Stimulated activated memory B cell treated with anti-CD40 and anti-IgM and Interleukin-4, amounts not matched to agents 10 μg/mL and 1 μg/mL and 100 μg/mL, for 72 hours (primary cell): ENCODE results near the gene IL17RD.

Source experiments
- ATAC-seq: fragments of 150-1000 bp; cut with Tn5 transposase; 2 replicates; pipeline ENCODE4 v1.10.0; 2021
- H3K27ac Mint-ChIP-seq: one replicate; pipeline ENCODE4 v1.8.0; 2022; ENCODE audit warnings: mild to moderate bottlenecking, mixed read lengths
- H3K27me3 Mint-ChIP-seq: one replicate; pipeline ENCODE4 v1.8.0; 2022; ENCODE audit warnings: mixed read lengths
- H3K36me3 Mint-ChIP-seq: one replicate; pipeline ENCODE4 v1.8.0; 2022; ENCODE audit warnings: mixed read lengths
- H3K4me1 Mint-ChIP-seq: one replicate; pipeline ENCODE4 v1.8.0; 2022; ENCODE audit warnings: mixed read lengths
- H3K4me3 Mint-ChIP-seq: one replicate; pipeline ENCODE4 v1.8.0; 2022; ENCODE audit warnings: mild to moderate bottlenecking, moderate library complexity, mixed read lengths
- H3K9me3 Mint-ChIP-seq: one replicate; pipeline ENCODE4 v1.8.0; 2022; ENCODE audit warnings: mixed read lengths

The IL17RD gene

DNA sequence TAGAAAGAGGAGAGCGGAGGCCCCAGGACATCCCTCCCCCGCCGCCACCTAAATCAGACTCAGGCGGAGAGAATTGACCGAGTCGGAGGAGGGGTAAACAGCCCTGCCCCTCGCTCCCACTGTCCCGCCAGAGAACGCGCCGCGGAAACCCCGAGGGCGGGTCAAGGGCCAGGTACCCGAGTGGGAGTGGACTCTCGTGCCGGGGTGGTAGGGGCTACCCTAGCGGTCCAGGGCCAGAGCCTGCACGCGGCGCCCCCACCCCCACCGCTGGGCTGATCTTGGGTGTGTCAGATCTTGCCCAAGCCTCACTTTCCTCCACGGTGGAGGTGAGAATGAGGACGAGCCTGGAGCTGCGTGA is 85.7 kb downstream of the IL17RD start:
- Mint-ChIP-seq H3K36me3 (no peaks in the 10 kb centered on the region), H3K9me3 (no peaks in the 10 kb centered on the region), H3K27ac (no peak overlapping the region), H3K4me1 (peaks cover 20% of the 10 kb centered on the region), H3K27me3 (peaks cover 54% of the 10 kb centered on the region), H3K4me3 (no peak overlapping the region)
- no peak for ATAC-seq

DNA sequence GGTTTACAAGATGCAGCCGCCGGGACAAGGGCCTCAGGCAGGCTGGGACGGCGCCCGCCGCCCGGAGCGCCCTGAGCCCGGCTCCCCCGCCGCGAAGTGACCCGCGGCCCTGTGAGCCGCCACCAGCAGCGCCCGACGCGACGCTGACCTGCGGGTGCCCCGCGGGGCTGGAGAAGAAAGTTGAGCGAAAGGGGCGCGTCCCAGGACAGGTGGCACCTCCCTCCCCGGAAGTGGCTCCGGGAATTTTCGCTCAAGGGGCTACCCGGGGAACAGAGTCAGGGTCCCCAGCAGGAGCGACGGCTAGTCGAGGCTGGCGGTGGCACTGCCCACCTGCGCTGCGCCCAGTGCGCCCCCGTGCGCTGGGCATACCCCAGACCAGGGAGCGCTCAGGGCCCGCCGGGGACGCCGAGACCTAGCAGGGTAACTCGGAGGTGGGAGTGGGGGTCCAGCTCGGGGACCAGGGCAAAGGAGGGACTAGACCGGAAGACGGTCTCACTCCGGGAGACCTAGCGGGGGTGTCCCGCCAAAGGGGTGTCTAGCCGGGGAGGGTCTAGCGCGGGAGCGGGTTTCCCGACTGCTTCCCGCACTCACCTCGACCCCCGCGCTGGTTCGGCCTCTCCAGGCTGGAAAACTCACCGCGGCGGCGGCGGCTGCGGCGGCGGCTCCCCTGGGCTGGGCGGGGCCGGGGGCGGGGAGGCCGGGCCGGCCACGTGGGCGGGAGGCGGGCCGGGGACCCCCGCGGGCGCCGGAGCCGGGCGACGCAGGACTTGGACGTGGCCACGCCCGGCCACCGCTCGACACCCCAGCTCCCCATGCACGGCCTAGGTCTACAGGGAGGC is 86.3 kb downstream of the IL17RD start:
- no peaks in the 10 kb centered on the region for H3K9me3 Mint-ChIP-seq
- no peaks in the 10 kb centered on the region for H3K36me3 Mint-ChIP-seq
- H3K27ac Mint-ChIP-seq: no peak overlapping the region
- peak; percentile 42 for ATAC-seq
- H3K4me1 Mint-ChIP-seq: peaks cover 20% of the 10 kb centered on the region
- H3K4me3 Mint-ChIP-seq: peak overlapping the region; percentile 73
- H3K27me3 Mint-ChIP-seq: peaks cover 60% of the 10 kb centered on the region

- peaks cover 66% of the 10 kb centered on the region for H3K27me3 Mint-ChIP-seq
- no peaks in the 10 kb centered on the region for H3K36me3 Mint-ChIP-seq
- peak; percentile 79 for ATAC-seq
- peaks cover 20% of the 10 kb centered on the region for H3K4me1 Mint-ChIP-seq
- H3K27ac Mint-ChIP-seq: no peak overlapping the region
- no peaks in the 10 kb centered on the region for H3K9me3 Mint-ChIP-seq
- peak overlapping the region; percentile 73 for H3K4me3 Mint-ChIP-seq
Observed at GRCh38 chr3:57078344-57078634, 86.9 kb downstream of the IL17RD start.

DNA sequence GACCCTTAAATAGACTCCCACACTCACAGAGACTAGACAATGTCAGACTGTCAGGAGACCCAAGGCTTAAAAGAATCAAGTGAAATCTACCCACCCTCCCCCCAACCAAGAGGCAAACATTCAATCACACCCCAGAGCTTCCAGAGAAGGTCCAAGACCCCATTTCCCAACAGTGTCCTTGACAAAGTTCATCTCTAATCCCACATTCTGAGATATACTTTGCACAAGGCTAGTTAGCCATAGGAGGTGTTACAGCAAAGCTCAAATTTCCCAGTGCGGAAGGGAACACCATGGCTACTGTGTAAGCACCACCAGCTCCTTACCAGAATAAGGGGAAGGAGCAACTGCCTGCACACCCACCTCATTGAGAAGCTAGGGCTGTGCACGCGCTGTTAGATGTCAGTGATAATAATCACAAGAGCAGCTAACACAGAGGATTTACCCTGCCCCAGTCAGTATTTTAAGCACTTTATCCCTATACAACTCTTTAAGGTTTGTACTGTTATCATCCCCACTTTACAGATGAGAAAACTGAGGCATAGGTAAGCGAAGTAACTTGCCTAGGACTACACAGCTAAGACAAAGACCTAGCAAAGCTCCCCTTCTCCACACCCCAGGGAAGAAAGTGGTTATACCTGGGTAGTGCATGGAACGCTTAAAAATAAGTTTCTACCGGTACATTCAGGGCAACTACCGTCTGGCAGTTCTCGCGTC is 87.4 kb downstream of the IL17RD start:
- peaks cover 20% of the 10 kb centered on the region for H3K4me1 Mint-ChIP-seq
- H3K27ac Mint-ChIP-seq: no peak overlapping the region
- ATAC-seq: no peak
- no peaks in the 10 kb centered on the region for H3K36me3 Mint-ChIP-seq
- H3K27me3 Mint-ChIP-seq: peaks cover 71% of the 10 kb centered on the region
- no peaks in the 10 kb centered on the region for H3K9me3 Mint-ChIP-seq
- peak overlapping the region; percentile 73 for H3K4me3 Mint-ChIP-seq

- Mint-ChIP-seq H3K27me3 (peaks cover 81% of the 10 kb centered on the region), H3K4me3 (no peak overlapping the region), H3K9me3 (no peaks in the 10 kb centered on the region), H3K36me3 (no peaks in the 10 kb centered on the region), H3K4me1 (peaks cover 20% of the 10 kb centered on the region), H3K27ac (no peak overlapping the region)
- ATAC-seq: no peak
Observed at GRCh38 chr3:57076422-57076951, 88.7 kb downstream of the IL17RD start.

GRCh38 chr3:57074135-57074534 is 91.0 kb downstream of the IL17RD start:
- ATAC-seq: no peak
- H3K4me1 Mint-ChIP-seq: peaks cover 21% of the 10 kb centered on the region
- peaks cover 3% of the 10 kb centered on the region for H3K9me3 Mint-ChIP-seq
- H3K27me3 Mint-ChIP-seq: peaks cover 86% of the 10 kb centered on the region
- no peak overlapping the region for H3K27ac Mint-ChIP-seq
- no peak overlapping the region for H3K4me3 Mint-ChIP-seq
- H3K36me3 Mint-ChIP-seq: no peaks in the 10 kb centered on the region

DNA sequence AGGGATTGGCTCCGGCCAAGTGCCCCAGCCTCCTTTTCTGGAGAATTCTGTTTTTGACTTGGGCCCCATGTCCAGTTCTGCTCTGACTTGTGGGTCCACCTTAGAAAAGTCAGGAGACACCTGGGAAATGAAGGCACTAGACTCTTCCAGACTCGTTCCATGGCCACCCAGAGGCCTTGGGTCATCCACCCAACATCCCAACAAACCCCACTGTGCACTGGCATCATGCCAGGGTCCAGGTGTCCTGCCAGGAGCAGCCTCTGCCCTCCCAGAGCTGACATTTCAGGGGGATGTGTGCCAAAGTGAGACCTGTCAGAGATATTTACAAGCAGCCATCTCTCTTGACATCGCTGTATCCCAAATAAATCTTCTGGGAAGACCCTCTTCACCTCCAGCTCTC is 91.5 kb downstream of the IL17RD start:
- Mint-ChIP-seq H3K4me3 (no peak overlapping the region), H3K9me3 (peaks cover 3% of the 10 kb centered on the region), H3K36me3 (no peaks in the 10 kb centered on the region), H3K27me3 (peaks cover 86% of the 10 kb centered on the region), H3K4me1 (peaks cover 26% of the 10 kb centered on the region), H3K27ac (no peak overlapping the region)
- no peak for ATAC-seq

GRCh38 chr3:57069503-57069902 is 95.7 kb downstream of the IL17RD start:
- peaks cover 3% of the 10 kb centered on the region for H3K9me3 Mint-ChIP-seq
- no peak for ATAC-seq
- H3K4me3 Mint-ChIP-seq: peak overlapping the region; percentile 43
- no peaks in the 10 kb centered on the region for H3K36me3 Mint-ChIP-seq
- peak overlapping the region; percentile 71 for H3K27ac Mint-ChIP-seq
- peaks cover 53% of the 10 kb centered on the region for H3K27me3 Mint-ChIP-seq
- peaks cover 14% of the 10 kb centered on the region for H3K4me1 Mint-ChIP-seq

DNA sequence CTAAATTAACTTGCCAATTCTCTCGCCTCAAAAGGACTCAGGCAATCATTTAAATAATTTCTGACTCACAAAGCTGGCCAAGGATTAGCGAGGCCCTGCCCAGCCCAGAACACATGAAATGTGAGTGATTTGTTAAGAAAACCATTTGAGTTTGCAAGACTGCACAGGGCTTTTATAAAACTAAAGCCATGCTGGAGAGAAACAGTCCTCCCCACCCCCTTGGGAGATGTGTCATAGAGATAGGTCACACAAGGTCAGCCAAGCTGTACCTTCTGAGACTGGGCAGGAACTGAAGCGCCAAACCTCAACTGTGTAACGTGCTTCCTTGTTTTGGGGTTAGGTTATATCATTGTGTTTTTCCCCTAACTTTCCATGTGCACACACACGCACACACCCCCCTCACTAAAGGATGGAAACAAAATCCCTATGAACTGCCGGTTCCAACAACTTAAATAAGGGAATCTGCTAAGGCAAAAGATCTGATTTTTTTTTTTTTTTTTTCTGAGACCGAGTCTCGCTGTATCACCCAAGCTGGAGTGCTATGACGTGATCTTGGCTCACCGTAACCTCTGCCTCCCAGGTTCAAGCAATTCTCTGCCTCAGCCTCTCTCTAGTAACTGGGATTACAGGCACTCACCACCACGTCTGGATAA is 96.6 kb downstream of the IL17RD start:
- H3K4me1 Mint-ChIP-seq: peaks cover 15% of the 10 kb centered on the region
- peak overlapping the region; percentile 71 for H3K27ac Mint-ChIP-seq
- peak; percentile 100 for ATAC-seq
- peak overlapping the region; percentile 43 for H3K4me3 Mint-ChIP-seq
- H3K36me3 Mint-ChIP-seq: no peaks in the 10 kb centered on the region
- peaks cover 3% of the 10 kb centered on the region for H3K9me3 Mint-ChIP-seq
- peaks cover 53% of the 10 kb centered on the region for H3K27me3 Mint-ChIP-seq

DNA sequence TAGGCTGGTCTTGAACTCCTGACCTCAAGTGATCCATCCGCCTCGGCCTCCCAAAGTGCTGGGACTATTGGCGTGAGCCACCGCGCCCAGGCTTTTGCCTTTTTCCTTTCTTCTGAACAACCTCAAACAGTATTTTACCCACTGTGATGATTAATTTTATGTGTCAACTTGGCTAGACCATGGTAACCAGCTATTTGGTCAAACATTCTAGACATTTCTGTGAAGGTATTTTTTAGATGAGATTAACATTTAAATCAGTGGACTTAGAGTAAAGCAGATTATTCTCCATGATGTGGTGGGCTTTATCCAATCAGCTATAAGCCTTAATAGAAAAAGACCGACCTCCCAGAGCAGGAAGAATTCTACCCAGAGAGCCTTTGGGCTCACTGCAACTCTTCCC is 98.7 kb downstream of the IL17RD start:
- Mint-ChIP-seq H3K27me3 (peaks cover 50% of the 10 kb centered on the region), H3K27ac (no peak overlapping the region), H3K4me3 (no peak overlapping the region), H3K4me1 (peaks cover 24% of the 10 kb centered on the region), H3K36me3 (peaks cover 5% of the 10 kb centered on the region), H3K9me3 (peaks cover 7% of the 10 kb centered on the region)
- ATAC-seq: no peak

GRCh38 chr3:57065588-57065987 is 99.6 kb downstream of the IL17RD start:
- H3K4me3 Mint-ChIP-seq: no peak overlapping the region
- H3K9me3 Mint-ChIP-seq: peaks cover 4% of the 10 kb centered on the region
- H3K4me1 Mint-ChIP-seq: peaks cover 24% of the 10 kb centered on the region
- H3K27me3 Mint-ChIP-seq: peaks cover 42% of the 10 kb centered on the region
- no peak overlapping the region for H3K27ac Mint-ChIP-seq
- H3K36me3 Mint-ChIP-seq: peaks cover 5% of the 10 kb centered on the region
- no peak for ATAC-seq

GRCh38 chr3:57064572-57064971 is 100.6 kb downstream of the IL17RD start:
- Mint-ChIP-seq H3K36me3 (peaks cover 5% of the 10 kb centered on the region), H3K4me3 (no peak overlapping the region), H3K4me1 (peaks cover 24% of the 10 kb centered on the region), H3K27me3 (peaks cover 33% of the 10 kb centered on the region), H3K27ac (no peak overlapping the region), H3K9me3 (peaks cover 4% of the 10 kb centered on the region)
- ATAC-seq: no peak

DNA sequence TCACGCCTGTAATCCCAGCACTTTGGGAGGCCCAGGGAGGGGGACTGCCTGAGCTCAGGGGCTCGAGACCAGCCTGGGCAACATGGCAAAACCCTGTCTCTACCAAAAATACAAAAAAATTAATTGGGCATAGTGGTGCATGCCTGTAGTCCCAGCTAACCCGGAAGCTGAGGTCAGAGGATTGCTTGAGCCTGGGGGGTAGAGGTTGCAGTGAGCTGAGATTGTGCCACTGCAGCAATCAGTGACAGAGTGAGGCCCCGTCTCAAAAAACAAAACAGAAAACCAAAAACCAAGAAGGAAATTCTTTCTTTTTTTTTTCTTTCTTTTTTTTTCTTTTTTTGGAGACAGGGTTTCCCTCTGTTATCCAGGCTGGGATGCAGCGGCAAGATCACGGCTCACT is 101.2 kb downstream of the IL17RD start:
- ATAC-seq: no peak
- H3K4me1 Mint-ChIP-seq: peaks cover 22% of the 10 kb centered on the region
- no peak overlapping the region for H3K4me3 Mint-ChIP-seq
- H3K36me3 Mint-ChIP-seq: peaks cover 5% of the 10 kb centered on the region
- H3K27me3 Mint-ChIP-seq: peaks cover 32% of the 10 kb centered on the region
- no peak overlapping the region for H3K27ac Mint-ChIP-seq
- H3K9me3 Mint-ChIP-seq: peaks cover 4% of the 10 kb centered on the region

DNA sequence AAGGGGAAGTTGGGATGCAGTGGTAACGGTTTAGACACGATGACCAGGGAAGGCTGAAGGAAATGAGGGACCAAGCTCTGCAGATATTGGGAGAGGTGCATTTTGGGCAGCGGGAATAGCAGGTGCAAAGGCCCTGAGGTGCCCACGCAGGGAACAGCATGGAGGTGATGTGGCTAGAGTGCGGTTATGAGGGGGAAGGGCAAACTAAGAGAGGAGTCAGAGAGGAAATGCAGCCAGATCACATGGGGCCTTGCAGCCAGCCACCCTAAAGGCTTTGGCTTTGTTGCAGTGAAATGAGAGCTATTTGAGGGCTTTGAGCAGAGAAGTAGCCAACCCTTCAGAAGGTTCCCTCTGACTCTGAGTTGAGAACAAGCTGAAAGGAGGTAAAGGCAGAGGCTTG is 102.1 kb downstream of the IL17RD start:
- H3K27me3 Mint-ChIP-seq: peaks cover 32% of the 10 kb centered on the region
- no peak for ATAC-seq
- peaks cover 5% of the 10 kb centered on the region for H3K36me3 Mint-ChIP-seq
- H3K4me3 Mint-ChIP-seq: no peak overlapping the region
- H3K9me3 Mint-ChIP-seq: peaks cover 4% of the 10 kb centered on the region
- no peak overlapping the region for H3K27ac Mint-ChIP-seq
- H3K4me1 Mint-ChIP-seq: peaks cover 12% of the 10 kb centered on the region

DNA sequence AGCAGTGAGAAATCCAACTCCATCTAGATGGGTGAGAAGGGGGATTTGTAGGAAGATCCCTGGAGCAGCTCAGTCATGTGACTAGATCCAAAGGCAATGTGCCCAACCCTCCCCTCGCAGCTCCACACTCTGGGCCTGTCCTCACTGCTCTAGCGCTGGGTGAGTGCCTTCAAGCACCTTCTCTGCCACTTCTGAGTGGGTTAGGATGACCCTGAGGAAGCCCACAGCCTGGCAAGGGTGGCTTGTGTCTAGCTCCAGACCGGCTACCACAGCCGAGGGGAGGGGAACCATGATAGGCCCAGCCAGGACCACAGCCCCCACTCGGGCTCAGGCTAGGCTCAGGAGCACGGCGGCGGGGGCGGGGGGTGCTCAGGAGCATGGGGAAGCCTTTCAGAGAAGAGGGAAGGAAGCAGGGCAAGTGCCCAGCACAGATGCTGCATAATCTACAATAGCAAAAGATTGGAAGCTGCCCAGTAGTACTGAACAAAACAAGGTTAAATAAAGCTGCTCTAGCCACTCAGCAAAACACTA is 103.0 kb downstream of the IL17RD start:
- Mint-ChIP-seq H3K27ac (no peak overlapping the region), H3K9me3 (peaks cover 4% of the 10 kb centered on the region), H3K4me3 (no peak overlapping the region), H3K27me3 (peaks cover 41% of the 10 kb centered on the region), H3K36me3 (peaks cover 5% of the 10 kb centered on the region), H3K4me1 (peaks cover 10% of the 10 kb centered on the region)
- ATAC-seq: no peak
